GM12874 (cell line): Measurements from ENCODE around the gene SARM1.

Experiments
- CTCF ChIP-seq: IDR thresholded peaks from 2 replicates; pipeline ENCODE4 v1.5.1; 2011; ENCODE audit warnings: low read depth, mild to moderate bottlenecking, control low read depth, low read length, moderate library complexity; ENCODE audit not compliant: insufficient read depth

The SARM1 gene

GRCh38 chr17:28394337-28395116 lies 23.0 kb downstream of the SARM1 start:
- TF ChIP-seq CTCF = no peak

DNA sequence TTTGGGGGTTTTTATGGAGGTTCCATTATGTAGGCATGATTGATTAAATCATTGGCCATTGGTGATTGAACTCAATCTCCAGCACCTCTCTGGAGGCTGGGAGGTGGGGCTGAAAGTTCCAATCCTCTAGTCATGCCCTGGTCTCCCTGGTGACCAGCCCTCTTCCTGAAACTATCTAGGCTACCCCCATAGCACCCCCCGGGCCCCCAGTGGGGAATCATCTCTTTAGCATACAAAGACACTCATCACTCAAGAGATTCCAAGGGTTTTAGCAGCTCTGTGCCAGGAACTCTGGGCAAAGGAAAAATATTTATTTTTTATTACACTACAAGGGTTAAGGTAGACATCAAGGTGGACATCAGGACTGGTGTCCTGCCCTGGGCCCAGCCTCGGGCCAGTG lies 23.9 kb downstream of the SARM1 start:
- TF ChIP-seq CTCF = no peak

DNA sequence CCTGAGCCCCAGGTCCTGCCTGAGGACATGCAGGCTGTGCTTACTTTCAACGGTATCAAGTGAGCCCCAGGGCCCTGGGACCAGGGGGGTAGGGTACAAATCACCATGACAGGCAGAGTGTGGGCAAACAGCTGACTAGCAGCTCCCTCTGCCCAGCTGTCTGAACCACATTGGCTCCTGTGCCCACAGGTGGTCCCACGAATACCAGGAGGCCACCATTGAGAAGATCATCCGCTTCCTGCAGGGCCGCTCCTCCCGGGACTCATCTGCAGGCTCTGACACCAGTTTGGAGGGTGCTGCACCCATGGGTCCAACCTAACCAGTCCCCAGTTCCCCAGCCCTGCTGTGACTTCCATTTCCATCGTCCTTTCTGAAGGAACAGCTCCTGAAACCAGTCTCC lies 24.5 kb downstream of the SARM1 start:
- TF ChIP-seq CTCF = no peak

- TF ChIP-seq CTCF = no peak
Observed at GRCh38 chr17:28396635-28397239, 25.2 kb downstream of the SARM1 start.

DNA sequence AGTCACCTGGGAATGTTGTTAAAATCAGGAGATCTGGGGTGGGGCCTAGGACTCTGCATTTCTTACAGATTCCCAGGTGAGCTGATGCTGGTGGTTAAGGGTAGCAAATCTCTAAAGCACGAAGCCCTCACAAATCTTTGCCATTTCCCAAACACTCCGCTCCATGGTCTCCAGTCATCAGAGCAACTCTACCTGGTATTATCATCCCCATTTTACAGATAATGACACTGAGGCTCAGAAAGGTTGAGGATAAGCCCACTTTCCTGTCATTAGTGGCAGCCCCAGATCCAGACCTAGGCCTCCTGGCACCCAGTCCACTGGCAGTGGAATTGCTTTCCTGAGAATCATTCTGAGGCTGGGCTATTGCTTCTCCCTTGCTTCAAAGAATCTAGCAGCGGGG lies 25.8 kb downstream of the SARM1 start:
- TF ChIP-seq CTCF = no peak

GRCh38 chr17:28397687-28398279 lies 26.3 kb downstream of the SARM1 start:
- TF ChIP-seq CTCF = no peak

DNA sequence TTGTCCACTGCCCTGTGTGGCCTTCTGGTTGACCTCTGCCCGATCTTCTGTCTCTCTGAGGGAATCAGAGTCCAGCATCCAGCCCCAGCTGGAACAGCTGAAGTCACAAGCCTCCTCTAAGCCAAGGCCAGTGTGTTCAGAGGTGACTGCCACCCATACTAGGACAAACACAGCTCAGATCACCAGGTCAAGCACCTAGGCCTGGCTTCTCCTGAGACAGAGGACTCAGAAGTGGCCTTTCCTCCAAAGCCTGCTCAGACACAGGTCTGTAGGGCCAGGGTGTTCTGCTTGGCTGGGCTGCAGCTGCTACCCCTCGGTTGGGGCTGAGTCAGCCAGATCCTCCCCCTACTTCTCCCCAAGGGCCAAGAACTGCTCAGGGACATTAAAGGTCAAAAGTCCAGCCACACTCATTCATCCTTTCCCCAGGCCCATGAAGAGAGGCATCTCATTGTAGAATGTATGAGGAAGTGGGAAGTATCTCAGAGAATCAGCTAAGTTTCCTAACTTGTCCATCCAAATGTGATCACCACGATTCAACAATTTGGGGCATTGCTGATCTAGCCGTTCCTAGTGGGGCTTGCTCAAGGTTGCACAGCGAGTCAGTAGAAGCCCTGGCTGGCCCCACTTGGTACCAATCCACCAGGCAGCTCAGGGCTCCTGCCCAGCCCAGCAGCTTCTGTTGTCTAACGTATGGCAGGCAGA lies 26.9 kb downstream of the SARM1 start:
- no peak for TF ChIP-seq CTCF
